Osteocyte (in vitro differentiated cells): ENCODE results near the gene PTPRG. TPM values are rescaled to one million over a fixed set of nuclear protein-coding genes. Genes with fewer than 3 reads are reported as not detected.

ENCODE experiments used
- DNase-seq: peaks from one replicate; pipeline ENCODE4 v3.0.0; 2021; ENCODE audit warnings: mixed read lengths; ENCODE audit not compliant: unreplicated experiment; ENCODE audit errors: extremely low spot score
- H3K27ac Mint-ChIP-seq: one replicate; pipeline ENCODE4 v1.8.0; 2021; ENCODE audit warnings: mild to moderate bottlenecking, mixed read lengths; ENCODE audit not compliant: unreplicated experiment
- H3K27me3 Mint-ChIP-seq: one replicate; pipeline ENCODE4 v1.8.0; 2021; ENCODE audit warnings: mixed read lengths; ENCODE audit not compliant: unreplicated experiment
- H3K36me3 Mint-ChIP-seq: one replicate; pipeline ENCODE4 v1.8.0; 2021; ENCODE audit warnings: mixed read lengths; ENCODE audit not compliant: unreplicated experiment
- H3K4me1 Mint-ChIP-seq: one replicate; pipeline ENCODE4 v1.8.0; 2021; ENCODE audit warnings: mixed read lengths; ENCODE audit not compliant: unreplicated experiment
- H3K4me3 Mint-ChIP-seq: one replicate; pipeline ENCODE4 v1.8.0; 2021; ENCODE audit warnings: mild to moderate bottlenecking, moderate library complexity, mixed read lengths; ENCODE audit not compliant: unreplicated experiment
- H3K9me3 Mint-ChIP-seq: one replicate; pipeline ENCODE4 v1.8.0; 2021; ENCODE audit warnings: mixed read lengths; ENCODE audit not compliant: unreplicated experiment
- CTCF ChIP-seq: fragments of 200-600 bp; sonication (generic); IDR thresholded peaks from 2 replicates; pipeline ENCODE4 v1.5.0; 2021; ENCODE audit warnings: antibody characterized with exemption, mild to moderate bottlenecking, moderate library complexity
- total RNA-seq: library from RNA; stranded (reverse); gene quantifications from 2 replicates; pipeline ENCODE4 v1.2.1, GENCODE V29; 2021

Gene PTPRG
- total RNA-seq, 1 donor from 2014 or later = 48.1 TPM

GRCh38 chr3:62065985-62066693 lies 504.8 kb downstream of the PTPRG start:
- H3K27ac Mint-ChIP-seq = no peak overlapping the region
- TF ChIP-seq CTCF = no peak
- H3K4me3 Mint-ChIP-seq = no peak overlapping the region
- H3K9me3 Mint-ChIP-seq = no peaks in the 10 kb centered on the region
- no peaks in the 10 kb centered on the region for H3K27me3 Mint-ChIP-seq
- H3K4me1 Mint-ChIP-seq = peaks cover 10% of the 10 kb centered on the region
- no peaks in the 10 kb centered on the region for H3K36me3 Mint-ChIP-seq
- DNase-seq = no peak

- Mint-ChIP-seq H3K4me1 (peaks cover 10% of the 10 kb centered on the region), H3K36me3 (no peaks in the 10 kb centered on the region), H3K27ac (no peak overlapping the region), H3K4me3 (no peak overlapping the region), H3K27me3 (no peaks in the 10 kb centered on the region), H3K9me3 (no peaks in the 10 kb centered on the region)
- DNase-seq = no peak
- TF ChIP-seq CTCF = no peak
Observed at GRCh38 chr3:62068337-62068736, 507.0 kb downstream of the PTPRG start.

DNA sequence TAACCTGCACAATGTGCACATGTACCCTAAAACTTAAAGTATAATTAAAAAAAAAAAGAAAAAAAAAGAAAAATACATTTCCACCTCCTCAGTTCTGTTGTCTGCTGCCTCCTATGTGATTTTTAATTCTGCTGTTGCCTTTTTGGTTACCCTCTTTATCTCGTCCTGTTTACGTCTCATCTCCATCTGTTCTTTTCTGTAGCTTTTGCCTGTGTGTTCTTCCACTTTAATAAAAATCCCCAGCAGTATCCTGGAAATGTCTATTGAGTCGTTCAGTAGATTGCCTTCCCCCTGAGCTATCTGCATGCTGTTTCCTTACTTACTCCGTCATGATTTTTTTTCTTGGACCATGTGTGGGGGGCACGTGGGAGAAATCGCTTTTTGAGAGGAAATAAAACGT lies 509.5 kb downstream of the PTPRG start:
- Mint-ChIP-seq H3K4me1 (peaks cover 8% of the 10 kb centered on the region), H3K9me3 (no peaks in the 10 kb centered on the region)

GRCh38 chr3:62073038-62073437 lies 511.7 kb downstream of the PTPRG start:
- no peak for TF ChIP-seq CTCF
- Mint-ChIP-seq H3K4me1 (no peaks in the 10 kb centered on the region), H3K36me3 (no peaks in the 10 kb centered on the region), H3K9me3 (no peaks in the 10 kb centered on the region), H3K27ac (no peak overlapping the region), H3K4me3 (no peak overlapping the region), H3K27me3 (no peaks in the 10 kb centered on the region)
- no peak for DNase-seq

More for the DNA sequence above, 509.5 kb downstream of the PTPRG start:
- no peak for DNase-seq
- TF ChIP-seq CTCF = no peak
- no peaks in the 10 kb centered on the region for H3K27me3 Mint-ChIP-seq
- H3K36me3 Mint-ChIP-seq = no peaks in the 10 kb centered on the region
- H3K27ac Mint-ChIP-seq = no peak overlapping the region
- H3K4me3 Mint-ChIP-seq = no peak overlapping the region

DNA sequence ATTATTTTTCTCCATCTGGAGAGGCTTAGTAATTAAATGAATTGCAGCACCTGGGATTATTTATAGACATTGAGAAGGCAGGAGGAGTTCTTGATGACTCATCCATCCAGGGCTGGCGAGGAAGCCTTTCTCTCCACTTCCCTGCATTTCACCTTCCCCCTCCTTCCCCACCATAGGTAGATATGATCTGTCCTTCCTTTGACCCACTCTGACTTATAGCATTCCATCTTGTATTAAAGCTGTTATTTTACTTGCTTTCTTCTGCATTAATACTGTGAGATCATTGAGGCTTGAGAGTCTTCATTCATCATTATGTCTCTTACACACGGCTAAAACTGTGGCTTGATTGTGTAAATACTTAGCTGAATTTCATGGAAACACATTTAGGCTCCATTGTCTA lies 523.2 kb downstream of the PTPRG start:
- no peaks in the 10 kb centered on the region for H3K9me3 Mint-ChIP-seq
- no peaks in the 10 kb centered on the region for H3K27me3 Mint-ChIP-seq
- DNase-seq = no peak
- no peak overlapping the region for H3K27ac Mint-ChIP-seq
- TF ChIP-seq CTCF = no peak
- H3K4me1 Mint-ChIP-seq = no peaks in the 10 kb centered on the region
- H3K36me3 Mint-ChIP-seq = no peaks in the 10 kb centered on the region
- no peak overlapping the region for H3K4me3 Mint-ChIP-seq
